Measurements from ENCODE around the gene DFFB. TPM values are rescaled to one million over a fixed set of nuclear protein-coding genes. Genes with fewer than 3 reads are reported as not detected.

The DFFB gene
- total RNA-seq, 1 donor: 3.6 TPM

DNA sequence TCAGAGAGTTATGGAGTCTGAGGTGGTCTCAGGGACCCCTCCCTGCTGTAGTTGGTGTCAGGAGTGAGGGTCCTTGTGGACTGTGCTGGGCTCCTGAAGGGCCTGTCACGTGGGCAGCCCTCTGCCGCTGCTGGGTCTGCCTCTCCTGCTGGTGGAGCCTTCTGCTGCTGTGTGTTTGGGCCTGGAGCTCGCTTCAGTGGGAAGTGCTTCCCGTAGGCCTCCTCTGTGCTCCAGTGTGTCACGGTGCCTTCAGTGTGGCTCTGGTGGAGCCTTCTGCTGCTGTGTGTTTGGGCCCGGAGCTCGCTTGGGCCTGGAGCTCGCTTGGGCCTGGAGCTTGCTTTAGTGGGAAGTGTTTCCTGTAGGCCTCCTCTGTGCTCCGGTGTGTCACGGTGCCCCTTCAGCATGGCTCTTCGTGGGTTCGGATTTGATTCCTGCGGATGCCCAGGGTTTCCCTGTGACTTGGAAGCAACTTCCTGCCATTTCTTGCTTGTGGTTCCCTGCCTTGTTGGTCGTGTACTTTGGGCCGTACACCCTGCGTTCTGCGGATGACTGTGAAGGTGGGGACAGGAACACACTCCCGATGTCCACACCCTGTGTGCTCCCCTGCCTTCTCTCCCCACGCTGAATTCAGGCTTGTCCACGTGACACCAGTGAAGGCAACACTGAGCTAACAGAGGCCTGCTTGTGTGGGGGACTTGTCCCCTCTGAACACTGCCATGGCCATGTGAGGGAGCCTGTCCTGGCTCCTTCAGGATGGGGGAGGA, 23.3 kb downstream of the DFFB start:
- TF ChIP-seq, protein P1, sequence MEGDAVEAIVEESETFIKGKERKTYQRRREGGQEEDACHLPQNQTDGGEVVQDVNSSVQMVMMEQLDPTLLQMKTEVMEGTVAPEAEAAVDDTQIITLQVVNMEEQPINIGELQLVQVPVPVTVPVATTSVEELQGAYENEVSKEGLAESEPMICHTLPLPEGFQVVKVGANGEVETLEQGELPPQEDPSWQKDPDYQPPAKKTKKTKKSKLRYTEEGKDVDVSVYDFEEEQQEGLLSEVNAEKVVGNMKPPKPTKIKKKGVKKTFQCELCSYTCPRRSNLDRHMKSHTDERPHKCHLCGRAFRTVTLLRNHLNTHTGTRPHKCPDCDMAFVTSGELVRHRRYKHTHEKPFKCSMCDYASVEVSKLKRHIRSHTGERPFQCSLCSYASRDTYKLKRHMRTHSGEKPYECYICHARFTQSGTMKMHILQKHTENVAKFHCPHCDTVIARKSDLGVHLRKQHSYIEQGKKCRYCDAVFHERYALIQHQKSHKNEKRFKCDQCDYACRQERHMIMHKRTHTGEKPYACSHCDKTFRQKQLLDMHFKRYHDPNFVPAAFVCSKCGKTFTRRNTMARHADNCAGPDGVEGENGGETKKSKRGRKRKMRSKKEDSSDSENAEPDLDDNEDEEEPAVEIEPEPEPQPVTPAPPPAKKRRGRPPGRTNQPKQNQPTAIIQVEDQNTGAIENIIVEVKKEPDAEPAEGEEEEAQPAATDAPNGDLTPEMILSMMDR (IDR thresholded peaks at IDR 0.05; ENCODE audit: insufficient read depth, low read length): no peak
- no peak for DNase-seq (ENCODE audit: low read depth)
- no peak overlapping the region for H3K4me3 ChIP-seq (ENCODE audit: low read depth, low read length)

DNA sequence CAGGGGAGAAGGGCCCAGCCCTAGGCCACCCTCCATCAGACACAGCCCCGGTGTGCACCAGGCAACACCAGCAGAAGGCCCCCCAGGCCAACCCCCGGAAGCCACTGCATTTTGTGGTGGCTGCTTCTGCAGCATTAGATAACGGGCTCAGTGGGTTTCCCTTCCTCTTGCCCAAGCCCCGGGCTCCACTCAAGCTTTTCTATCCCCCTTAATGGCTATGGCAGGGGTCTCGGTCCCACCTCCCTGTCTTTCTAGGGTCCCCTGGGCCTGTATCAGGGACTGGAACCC, 23.9 kb downstream of the DFFB start:
- no peak overlapping the region for H3K4me3 ChIP-seq (ENCODE audit: low read depth, low read length)
- no peak for DNase-seq (ENCODE audit: low read depth)
- TF ChIP-seq, protein P1 (IDR thresholded peaks at IDR 0.05; ENCODE audit: insufficient read depth, low read length): no peak

DNA sequence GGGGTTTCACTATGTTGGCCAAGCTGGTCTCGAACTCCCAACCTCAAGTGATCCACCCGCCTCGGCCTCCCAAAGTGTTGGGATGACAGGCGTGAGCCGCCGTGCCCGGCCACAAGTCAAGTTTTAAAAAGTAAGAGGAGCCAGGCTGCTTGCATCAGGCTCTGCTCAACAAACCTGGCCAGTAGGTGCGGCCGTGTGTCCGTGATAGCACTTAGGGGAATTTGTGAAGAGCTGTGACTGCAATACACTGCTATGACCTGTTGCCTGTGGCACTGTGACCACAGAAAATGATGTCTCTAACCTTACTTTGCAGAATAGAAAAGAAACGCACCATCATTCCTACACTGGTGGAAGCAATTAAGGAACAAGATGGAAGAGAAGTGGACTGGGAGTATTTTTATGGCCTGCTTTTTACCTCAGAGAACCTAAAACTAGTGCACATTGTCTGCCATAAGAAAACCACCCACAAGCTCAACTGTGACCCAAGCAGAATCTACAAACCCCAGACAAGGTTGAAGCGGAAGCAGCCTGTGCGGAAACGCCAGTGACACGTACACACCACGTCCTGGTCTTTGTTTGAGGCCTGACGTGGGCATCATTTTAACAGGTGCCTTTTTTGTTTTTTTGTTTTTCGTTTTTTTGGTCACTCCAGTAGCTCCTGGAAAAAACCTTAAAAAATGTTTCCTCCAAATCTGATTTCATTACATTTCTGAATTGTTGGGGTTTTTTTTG, 26.1 kb downstream of the DFFB start:
- no peak for DNase-seq (ENCODE audit: low read depth)
- no peak overlapping the region for H3K4me3 ChIP-seq (ENCODE audit: low read depth, low read length)
- TF ChIP-seq, protein P1 (IDR thresholded peaks at IDR 0.05; ENCODE audit: insufficient read depth, low read length): no peak

DNA sequence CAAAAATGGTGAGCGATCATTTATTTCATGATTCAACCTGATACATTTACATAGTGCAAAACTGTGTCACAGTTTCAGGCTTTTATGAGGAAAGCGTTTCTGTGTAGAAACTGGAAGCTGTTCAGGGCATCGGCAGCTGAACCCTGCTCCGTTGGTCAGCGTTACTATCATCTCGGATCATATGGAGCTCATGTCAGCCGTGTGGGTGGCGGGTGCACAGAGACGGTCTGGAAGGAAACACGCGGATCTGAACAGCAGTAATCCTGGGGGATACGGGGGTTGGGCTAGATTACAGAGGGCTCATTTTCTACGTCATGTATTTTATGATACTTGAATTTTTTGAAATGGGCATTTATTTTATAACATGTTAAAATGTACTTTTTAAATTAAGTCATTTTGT, 27.7 kb downstream of the DFFB start:
- TF ChIP-seq, protein P1 (IDR thresholded peaks at IDR 0.05; ENCODE audit: insufficient read depth, low read length): no peak
- no peak for DNase-seq (ENCODE audit: low read depth)
- no peak overlapping the region for H3K4me3 ChIP-seq (ENCODE audit: low read depth, low read length)

DNA sequence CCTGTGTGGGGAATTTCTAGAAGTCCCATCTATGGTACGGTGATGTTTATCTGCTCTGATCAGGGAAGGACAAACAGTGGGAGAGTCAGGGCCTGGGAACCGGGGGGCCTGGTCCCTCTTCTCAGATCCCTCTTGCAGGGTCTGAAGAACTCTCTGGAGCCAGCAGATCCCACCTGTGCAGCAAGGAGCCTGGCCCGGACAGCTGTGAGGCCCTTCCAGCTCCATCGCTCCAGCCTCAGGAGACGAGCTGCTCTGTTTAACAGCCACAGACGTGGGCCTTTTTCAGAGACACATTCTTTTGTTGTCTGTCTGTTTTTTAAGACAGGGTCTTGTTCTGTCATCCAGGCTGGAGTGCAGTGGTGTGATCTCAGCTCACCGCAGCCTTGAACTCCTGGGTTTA, 28.3 kb downstream of the DFFB start:
- TF ChIP-seq, protein P1 (IDR thresholded peaks at IDR 0.05; ENCODE audit: insufficient read depth, low read length): no peak
- no peak overlapping the region for H3K4me3 ChIP-seq (ENCODE audit: low read depth, low read length)
- DNase-seq (ENCODE audit: low read depth): no peak

DNA sequence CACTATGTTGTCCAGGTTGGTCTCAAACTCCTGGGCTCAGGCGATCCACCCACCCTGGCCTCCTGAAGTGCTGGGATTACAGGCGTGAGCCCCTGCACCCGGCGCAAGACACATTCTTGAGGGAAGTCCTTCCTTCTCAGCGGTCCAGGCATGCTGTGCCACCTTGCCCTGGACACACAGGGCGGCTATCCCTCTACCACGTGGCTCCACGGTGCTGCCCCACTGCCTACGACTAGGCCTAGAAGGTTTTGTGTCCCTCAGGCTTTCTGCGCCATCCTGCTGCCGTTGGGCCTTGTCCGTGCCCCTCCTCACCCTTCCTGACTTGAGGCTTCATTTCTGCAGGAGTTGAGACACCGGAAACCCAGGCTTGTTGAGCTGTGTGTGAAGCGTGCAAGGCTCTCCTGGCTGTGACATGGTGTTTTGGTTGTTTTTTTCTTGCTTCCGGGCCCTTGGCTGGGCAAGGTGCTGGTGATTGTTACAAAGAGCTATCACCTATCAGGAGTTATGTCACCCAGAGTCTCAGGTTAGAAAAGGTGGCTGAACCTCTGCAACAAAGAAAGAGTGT, 28.9 kb downstream of the DFFB start:
- H3K4me3 ChIP-seq (ENCODE audit: low read depth, low read length): no peak overlapping the region
- DNase-seq (ENCODE audit: low read depth): no peak
- TF ChIP-seq, protein P1 (IDR thresholded peaks at IDR 0.05; ENCODE audit: insufficient read depth, low read length): no peak
